ENCODE data around the gene PROZ. TPM values are rescaled to one million over a fixed set of nuclear protein-coding genes. Genes with fewer than 3 reads are reported as not detected.

PROZ gene
- total and polyA plus RNA-seq, 12 donors = 0.03 to 0.20 TPM; not detected in 10

DNA sequence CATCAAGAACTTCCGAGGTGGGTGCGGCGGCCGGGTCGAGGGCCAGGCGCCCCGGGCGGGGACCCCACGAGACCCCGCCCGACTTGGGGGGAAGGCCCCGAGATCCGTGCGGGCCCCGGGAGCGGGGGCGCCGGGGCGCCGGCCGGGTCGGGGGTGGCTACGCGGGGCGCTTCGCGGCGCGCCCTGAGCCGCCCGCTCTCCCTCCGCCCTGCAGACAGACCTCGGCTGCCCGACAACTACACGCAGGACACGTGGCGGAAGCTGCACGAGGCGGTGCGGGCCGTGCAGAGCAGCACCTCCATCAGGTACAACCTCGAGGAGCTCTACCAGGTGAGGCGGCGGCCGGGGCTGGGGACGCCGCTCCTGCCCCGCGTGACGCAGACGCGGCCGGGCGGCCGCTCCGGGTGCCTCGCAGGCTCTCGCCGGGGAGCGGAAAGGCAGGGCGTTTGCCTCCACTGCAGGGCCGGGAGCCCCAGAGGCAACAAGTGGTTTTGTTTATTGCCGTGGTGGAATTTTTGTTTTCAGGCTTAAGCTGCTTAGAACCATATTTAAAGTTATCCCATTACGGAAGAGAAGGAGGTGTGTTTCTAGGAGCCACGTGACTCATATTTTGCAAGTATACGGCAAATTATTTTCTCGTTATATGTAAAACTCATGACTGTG, 51.4 kb downstream of the PROZ start:
- Histone ChIP-seq H3K27me3 (no peaks in the 10 kb centered on the region), H3K9me3 (no peaks in the 10 kb centered on the region), H3K4me1 (peaks cover 4 to 81% (median 75%) of the 10 kb centered on the region in 9 donors), H3K27ac (peak overlapping the region; percentile 77 to 100 (median 98)), H3K36me3 (peaks cover 0 to 44% (median 0%) of the 10 kb centered on the region in 9 donors), H3K4me3 (peak overlapping the region; percentile 40 to 98 (median 86))
- ATAC-seq = peak in 2 of 8 donors; percentile 8 to 16
- TF ChIP-seq, protein P1, sequence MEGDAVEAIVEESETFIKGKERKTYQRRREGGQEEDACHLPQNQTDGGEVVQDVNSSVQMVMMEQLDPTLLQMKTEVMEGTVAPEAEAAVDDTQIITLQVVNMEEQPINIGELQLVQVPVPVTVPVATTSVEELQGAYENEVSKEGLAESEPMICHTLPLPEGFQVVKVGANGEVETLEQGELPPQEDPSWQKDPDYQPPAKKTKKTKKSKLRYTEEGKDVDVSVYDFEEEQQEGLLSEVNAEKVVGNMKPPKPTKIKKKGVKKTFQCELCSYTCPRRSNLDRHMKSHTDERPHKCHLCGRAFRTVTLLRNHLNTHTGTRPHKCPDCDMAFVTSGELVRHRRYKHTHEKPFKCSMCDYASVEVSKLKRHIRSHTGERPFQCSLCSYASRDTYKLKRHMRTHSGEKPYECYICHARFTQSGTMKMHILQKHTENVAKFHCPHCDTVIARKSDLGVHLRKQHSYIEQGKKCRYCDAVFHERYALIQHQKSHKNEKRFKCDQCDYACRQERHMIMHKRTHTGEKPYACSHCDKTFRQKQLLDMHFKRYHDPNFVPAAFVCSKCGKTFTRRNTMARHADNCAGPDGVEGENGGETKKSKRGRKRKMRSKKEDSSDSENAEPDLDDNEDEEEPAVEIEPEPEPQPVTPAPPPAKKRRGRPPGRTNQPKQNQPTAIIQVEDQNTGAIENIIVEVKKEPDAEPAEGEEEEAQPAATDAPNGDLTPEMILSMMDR (IDR thresholded peaks at IDR 0.05) = no peak
- intact Hi-C loops (cut with DNase I) = loop anchor here in 3 of 10 donors (10.0 kb wide), 2 partner anchors 55 to 265 kb away; partner anchors contain the start of gene PROZ (in 1 of the 3)
- DNase-seq = peak in 1 of 2 donors; percentile 54
- 0% methylated on average over 44 to 67 of the region's 67 CpGs for WGBS, 2 donors

DNA sequence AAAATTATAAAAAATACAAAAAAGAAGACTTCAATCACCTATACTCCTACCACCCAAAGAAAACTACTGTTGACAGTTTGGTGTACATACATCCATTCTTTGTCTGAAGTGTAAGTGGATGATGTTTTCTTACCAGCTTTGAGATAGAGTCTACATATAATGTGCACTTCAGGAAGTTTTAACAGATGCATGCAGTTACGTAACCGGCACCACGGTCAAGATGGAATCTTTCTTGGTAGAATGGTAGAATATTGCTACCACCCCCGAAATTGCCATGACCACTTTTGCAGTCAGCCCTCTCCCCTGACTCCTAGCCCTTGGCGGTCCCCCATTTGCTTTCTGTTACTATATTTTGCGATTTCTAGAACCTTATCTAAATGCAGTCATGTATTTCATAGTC, 52.4 kb downstream of the PROZ start:
- TF ChIP-seq, protein P1 (IDR thresholded peaks at IDR 0.05) = no peak
- Histone ChIP-seq H3K36me3 (peaks cover 0 to 39% (median 0%) of the 10 kb centered on the region in 9 donors), H3K27ac (peak overlapping the region in 1 of 10 donors; percentile 99), H3K27me3 (no peaks in the 10 kb centered on the region), H3K9me3 (no peaks in the 10 kb centered on the region), H3K4me3 (peak overlapping the region in 6 of 10 donors; percentile 71 to 98 (median 86)), H3K4me1 (peaks cover 4 to 81% (median 67%) of the 10 kb centered on the region in 9 donors)
- ATAC-seq (no peak), DNase-seq (no peak)
- 59 to 72% methylated on average over 6 of the region's 6 CpGs for WGBS, 2 donors
- intact Hi-C loops (cut with DNase I) = loop anchor here in 3 of 10 donors (10.0 kb wide), 2 partner anchors 56 to 266 kb away; partner anchors contain the start of gene PROZ (in 1 of the 3)

DNA sequence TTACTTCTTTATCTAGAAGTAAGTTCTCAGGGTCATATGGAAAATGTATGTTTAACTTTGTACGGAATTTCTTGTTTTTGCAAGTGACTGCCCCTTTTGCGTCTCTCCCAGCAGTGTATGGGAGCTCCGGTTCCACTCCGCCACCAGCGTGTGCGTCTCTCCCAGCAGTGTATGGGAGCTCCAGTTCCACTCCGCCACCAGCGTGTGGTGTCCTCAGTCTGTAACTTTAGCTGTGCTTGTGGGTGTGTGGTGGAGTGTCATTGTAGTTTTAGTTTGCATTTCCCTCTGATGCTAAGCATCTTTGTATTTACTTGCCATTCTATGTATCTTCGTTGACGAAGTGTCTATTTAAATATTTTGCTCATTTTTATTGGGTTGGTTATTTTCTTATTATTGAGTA, 53.3 kb downstream of the PROZ start:
- H3K27ac ChIP-seq = no peak overlapping the region
- H3K9me3 ChIP-seq = no peaks in the 10 kb centered on the region
- DNase-seq (peak in 1 of 2 donors; percentile 25), ATAC-seq (no peak)
- peak overlapping the region in 1 of 10 donors; percentile 9 for H3K4me3 ChIP-seq
- H3K27me3 ChIP-seq = no peaks in the 10 kb centered on the region
- TF ChIP-seq, protein P1 (IDR thresholded peaks at IDR 0.05) = peak in 2 of 9 donors; percentile 23 to 29
- intact Hi-C loops (cut with DNase I) = loop anchor here in 3 of 10 donors (10.0 kb wide), 2 partner anchors 57 to 267 kb away; partner anchors contain the start of gene PROZ (in 1 of the 3)
- 93 to 96% methylated on average over 10 of the region's 10 CpGs for WGBS, 2 donors
- peaks cover 10 to 81% (median 67%) of the 10 kb centered on the region in 9 donors for H3K4me1 ChIP-seq
- H3K36me3 ChIP-seq = peaks cover 0 to 30% (median 0%) of the 10 kb centered on the region in 9 donors

DNA sequence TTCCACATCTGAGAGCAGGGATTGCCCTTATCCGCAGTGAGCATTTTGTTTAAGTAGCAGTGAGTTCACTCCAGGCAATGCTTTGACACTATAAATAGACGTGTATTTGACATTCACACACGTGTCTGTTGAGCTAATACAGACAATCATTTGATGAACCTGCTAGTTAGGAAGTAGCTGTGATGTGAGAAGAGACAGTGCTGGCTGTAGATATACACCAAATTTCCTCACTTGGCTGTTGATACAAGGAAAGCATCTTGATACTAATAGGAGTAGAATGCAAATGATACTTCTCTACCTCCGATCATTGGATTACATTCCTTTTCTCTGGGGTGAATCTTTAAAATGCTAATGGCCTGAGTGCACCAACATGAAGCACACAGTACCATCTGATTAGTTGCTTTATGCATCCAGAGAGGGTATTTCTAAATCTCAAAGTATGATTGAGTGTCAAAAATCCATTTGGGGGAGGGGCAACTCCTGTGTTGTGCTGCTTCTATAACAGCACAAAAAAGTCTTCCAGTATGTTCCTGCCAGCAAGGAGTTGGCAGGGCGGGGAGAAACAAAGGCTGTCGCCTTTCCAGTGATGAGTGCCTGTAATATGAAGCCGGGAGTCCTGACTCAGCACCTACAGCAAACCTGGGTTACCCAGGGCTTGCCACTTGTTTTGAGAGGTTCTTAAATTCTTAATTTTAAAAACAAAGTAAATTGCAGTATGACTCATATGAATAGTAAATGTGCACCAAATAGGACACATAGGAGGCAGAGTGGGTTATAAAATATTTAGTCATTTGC, 58.0 kb downstream of the PROZ start:
- TF ChIP-seq, protein P1 (IDR thresholded peaks at IDR 0.05) = no peak
- 24 to 34% methylated on average over 7 of the region's 7 CpGs for WGBS, 2 donors
- peak in 1 of 2 donors; percentile 51 for DNase-seq
- Histone ChIP-seq H3K9me3 (no peaks in the 10 kb centered on the region), H3K27me3 (no peaks in the 10 kb centered on the region), H3K4me3 (no peak overlapping the region), H3K27ac (peak overlapping the region; percentile 38 to 83 (median 73)), H3K4me1 (peaks cover 10 to 98% (median 66%) of the 10 kb centered on the region in 9 donors), H3K36me3 (peaks cover 0 to 54% (median 0%) of the 10 kb centered on the region in 9 donors)
- intact Hi-C loops (cut with DNase I) = loop anchor here in 4 of 10 donors (2.0 to 10.0 kb wide), 3 partner anchors 62 to 272 kb away; partner anchors contain the start of gene PROZ (in 1 of the 4)
- ATAC-seq = peak; percentile 75 to 91 (median 84)
